Femur (tissue), 1 donor: ENCODE results near the gene MAP3K12.
"Not testable (repeated sequence)": the region's sequence is repeated elsewhere in the genome, so short reads cannot be mapped to it uniquely, and the experiment has no call there.

Source experiments
- DNase-seq: peaks from one replicate; pipeline ENCODE4 v3.0.0-alpha.2; 2017

MAP3K12 gene

DNA sequence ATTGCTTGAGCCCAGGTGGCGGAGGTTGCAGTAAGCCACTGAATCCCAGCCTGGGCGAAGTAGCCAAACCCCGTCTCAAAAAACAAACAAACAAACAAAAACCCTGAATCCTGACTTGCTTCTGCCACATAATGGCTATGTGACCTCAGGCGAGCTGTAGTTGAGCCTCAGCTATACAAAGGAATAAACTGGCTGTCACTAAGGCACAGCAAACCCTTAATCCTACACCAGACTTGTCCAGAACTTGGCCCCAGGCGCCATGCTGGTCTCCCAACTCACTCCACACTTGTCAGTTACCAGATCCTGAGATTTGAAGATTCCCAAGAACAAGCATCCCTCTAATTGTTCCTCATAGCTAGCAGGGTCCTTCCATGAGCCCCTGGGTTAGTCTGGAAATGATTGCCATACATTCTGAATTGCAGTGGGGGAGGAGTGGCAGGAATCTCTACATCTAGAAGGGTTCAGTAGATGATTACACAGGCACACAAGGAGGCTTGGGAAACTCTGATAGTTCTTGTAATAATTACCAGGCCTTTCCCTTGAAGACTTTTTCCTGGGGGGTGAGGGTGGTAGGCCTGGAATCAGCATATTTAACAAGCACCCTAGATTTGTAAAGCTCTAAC is 9.9 kb downstream of the MAP3K12 start:
- DNase-seq: no peak

DNA sequence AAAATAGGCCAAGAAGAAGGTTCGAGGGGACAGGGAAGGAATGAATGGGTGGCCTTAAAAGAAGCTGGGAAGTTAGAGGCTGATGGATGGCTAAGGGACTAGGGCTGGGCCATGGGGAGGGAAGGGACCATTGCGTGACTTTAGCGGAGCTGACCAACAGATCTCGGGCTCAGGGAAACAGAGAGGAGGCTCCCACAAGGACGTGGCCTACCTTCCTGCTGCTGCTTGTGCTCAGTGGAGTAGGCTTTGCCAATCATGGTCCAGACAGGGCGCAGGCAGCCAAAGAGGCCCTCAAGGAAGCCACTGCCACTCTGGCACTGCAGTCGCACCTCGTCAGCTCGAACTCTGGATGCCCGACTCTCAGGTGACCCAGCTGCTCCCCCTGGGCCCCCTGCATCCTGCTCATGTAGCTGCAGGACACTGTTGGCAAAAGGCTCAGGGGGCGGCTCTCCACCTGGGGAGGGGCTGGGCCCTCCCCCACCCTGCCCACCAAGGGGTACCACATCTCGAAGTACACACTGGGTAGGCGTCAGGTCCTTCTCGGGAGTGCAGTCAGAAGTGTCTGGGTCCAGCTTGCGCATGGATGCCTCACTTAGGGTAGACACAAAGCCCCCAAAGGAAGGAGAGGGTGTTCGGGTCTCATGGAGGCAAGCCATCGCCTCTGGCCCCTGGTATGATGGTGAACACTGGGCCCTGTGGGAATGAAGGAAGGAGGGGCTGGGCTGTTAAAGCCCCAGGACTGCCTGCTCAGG is 12.3 kb downstream of the MAP3K12 start:
- DNase-seq: no peak

DNA sequence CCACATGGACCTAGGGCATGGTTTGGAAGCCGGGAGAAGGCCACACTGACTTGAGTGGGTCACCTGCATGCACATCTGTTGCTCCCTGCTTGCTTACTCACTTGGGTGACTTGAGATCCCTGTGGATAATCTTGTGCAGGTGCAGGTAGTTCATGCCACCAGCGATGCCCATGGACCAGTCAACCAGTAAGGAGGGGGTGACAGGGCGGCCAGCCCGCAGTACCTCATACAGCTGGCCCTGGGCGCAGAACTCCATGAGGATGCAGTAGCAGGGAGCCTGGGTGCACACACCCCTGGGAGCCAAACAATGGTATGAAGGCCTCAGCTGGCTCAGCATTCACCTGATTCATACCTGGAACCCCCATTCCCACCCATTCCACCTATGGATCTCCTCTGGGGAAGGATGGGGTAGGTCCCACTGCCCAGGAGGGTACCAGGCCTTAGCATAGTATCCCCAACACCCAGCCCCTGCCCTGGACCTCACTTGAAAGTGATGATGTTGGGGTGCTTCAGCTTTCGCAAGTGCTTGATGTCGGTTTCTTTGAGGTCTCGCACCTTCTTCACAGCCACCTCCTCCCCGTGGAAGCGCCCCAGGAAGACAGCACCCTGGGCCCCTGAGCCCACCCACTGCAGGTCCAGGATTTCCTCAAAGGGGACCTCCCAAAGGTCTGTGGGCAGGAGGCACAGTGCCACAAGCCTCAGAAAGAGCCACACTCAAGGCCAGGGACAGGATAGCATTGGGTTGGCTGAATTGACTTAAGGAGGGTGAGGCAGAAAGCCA is 13.1 kb downstream of the MAP3K12 start:
- no peak for DNase-seq

DNA sequence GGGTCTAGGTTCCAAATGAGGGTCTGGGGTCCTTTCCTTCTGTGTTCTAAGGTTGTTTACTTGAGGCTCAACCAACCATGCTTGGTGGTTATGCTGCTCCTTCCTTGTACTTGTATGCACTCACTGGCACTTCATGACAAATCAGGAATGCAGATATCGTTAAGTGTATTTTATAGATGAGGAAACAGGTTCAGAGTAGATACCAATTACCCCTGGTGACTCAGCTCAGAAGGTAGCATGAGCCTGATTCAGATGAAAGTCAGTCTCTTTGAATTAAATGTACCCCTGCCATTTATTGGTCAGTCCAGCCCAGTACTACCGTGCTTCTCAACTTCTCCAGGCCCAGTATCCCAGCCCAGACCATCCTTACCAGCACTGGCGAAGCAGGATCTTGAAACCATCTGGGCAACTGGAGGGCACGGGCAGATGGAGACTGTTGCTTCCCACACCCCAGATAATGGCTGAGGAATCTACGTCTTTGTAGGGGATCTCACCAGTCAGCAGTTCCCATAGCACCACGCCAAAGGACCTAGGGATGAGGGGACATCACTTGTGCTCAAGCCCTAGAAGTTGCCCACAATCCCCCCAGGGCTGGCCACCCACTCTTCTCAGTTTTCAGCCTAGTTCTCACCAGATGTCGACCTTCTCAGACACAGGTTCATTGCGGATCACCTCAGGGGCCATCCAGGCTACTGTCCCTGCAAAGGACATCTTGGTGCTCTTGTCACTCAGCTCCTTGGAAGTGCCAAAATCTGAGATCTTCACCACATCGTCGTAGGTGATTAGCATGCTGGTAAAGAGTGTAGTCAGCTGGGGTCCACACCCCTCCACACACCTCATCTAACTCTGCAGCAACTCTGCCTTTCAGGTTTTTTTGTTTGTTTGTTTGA is 14.3 kb downstream of the MAP3K12 start:
- DNase-seq: no peak

GRCh38 chr12:53483979-53484377 is 15.3 kb downstream of the MAP3K12 start:
- DNase-seq: no peak

- DNase-seq: no peak
Observed at GRCh38 chr12:53483225-53483978, 15.9 kb downstream of the MAP3K12 start.

DNA sequence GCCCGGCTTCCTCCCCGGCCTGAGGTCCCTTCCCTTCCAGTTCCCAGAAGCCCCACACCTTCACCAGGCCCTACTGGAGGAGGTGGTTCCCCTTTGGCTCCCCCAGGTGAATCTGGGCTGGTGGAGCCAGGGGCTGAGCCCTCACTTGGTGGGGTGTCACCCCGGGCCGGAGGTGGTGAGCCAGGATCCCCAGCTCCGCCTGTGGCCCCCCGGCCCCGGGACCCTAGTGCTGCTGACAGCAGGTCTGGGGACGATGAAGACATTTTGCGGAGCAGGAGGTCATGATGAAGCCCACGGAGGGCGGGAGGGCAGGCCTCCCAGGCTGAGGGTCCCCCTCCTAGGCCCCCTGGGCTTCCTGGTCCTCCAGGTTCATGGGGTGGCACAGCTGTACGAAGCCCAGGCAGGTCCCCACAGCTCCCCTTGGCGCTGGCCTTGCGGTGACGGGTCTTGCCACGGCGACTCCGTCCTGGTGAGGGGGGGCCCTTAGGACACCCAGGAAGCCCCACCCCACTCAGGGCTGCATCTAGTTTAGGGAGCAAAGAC is 16.6 kb downstream of the MAP3K12 start:
- no peak for DNase-seq

DNA sequence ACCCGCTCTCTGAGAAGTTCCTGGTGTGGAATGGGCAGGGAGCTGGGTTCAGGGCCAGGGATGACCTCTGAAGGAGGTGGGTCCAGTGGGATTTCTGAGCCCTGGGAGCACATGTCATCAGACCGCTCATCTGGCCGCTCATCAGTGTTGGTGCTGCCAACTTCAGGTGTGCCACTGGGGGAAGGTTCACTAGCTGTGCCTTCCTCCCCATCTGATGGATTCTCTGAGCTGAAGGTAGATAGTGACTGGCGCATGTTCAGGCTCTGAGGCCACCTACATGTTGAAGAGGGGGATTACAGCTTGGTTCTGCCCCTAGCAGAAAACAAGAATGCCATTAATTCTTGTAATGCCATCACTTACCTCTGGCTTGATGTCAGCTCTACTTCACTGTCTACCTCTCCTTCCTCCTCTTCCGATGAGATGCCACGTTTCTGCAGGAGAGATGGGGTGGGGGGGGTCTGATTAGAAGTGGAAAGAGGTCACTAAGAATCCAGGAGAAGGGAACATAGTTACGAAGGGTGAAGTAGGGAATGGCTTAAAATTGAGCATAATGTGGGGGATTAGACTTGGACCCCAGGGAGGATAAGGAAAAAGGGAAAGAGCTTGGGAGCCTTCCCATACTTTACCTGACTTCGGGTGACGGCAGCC is 17.2 kb downstream of the MAP3K12 start:
- no peak for DNase-seq

- DNase-seq: not testable (repeated sequence)
Observed at GRCh38 chr12:53481458-53481857, 17.8 kb downstream of the MAP3K12 start.

DNA sequence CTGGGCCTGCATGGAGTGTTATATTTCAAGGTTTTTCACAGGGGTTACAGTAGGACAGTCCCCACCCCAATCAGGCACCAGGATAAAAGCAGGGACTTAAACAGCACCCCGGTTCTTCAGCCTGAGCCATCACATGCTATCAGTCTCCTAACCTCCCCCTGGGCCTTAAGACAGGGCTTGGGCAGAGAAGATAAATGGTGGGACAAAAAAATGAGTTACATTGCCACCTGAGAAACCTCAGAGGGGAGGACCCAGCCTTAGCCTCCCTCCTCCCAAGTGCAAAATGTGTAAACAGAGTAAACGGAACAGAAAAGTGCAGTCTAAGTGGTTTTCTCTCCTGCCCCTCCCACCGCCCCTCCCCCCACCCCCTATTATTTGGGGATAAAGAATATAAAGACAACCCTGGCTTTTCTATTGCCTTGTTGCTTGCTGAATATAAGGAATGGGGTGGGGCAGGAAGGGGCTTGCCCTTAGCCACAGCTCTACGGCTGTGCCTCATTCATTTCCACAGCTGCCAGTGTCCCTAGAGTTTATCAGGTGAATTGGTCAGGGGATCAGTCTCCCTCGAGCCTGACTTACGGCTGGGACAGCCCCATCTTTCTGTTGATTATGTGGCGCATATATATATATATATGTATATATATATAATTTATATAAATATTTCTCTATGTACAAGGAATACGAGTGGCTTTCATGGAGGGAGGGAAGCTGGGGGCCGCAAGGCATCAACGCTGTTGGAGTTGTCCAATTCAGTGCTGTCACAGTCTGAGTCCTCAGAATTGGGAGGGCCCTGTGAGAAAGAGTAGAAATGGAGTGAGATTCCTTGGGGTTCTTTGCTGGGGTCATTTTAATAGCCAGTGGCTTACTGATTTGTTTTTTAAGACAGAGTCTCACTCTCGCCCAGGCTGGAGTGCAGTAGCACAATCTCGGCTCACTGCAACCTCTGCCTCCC is 18.5 kb downstream of the MAP3K12 start:
- no peak for DNase-seq

DNA sequence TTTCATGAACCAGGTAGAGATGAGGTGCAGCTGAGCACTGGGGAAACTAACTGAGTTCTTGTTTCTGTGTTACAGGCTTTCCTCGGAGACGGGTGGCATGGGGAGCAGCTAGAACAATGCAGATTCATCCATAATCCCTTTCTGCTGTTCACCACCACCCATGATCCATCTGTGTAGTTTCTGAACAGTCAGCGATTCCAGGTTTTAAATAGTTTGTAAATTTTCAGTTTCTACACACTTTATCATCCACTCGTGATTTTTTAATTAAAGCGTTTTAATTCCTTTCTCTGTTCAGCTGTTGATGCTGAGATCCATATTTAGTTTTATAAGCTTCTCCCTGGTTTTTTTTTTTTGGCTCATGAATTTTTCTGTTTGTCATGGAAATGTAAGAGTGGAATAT is 19.9 kb downstream of the MAP3K12 start:
- no peak for DNase-seq

GRCh38 chr12:53478865-53479264 is 20.4 kb downstream of the MAP3K12 start:
- no peak for DNase-seq

DNA sequence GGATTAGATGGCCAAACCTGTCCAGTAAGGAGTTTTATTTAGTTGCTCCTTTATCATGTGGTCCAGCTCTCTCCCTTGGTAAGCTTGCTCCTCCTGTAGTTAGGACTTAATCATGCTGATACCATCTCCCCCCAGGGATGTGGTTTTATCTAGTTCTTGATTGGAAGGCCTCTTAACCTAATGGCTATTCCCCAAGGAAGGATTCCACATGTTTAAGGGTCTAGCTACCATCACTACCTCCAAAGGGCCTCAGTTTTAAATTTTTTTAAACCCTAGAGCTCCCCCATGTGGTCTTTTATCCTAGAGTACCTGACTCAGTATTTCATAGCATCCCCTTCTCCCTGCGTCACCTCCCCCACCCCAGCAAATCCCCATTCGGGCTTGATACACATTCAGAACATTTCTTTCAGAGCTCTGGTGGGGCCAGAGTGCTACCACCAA is 22.5 kb downstream of the MAP3K12 start:
- no peak for DNase-seq

DNA sequence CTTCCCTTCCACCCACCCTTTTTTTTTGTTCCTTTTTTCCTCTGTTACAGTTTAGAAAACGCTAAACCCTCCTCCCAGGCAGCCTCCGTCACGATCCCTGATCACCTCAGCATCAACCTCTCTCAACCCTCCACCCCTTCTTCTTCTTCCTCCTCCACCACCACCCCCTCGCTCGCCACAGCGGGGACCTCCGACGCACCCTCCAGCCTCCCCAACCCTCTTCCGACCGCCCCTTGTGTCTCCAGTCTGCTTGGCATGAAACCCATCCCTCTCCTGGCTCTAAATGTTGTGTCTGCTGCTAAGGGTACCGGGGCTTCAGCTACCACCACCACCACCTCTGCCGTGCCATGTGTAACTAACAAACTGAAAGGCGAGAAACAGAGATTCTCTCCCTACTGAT is 24.4 kb downstream of the MAP3K12 start:
- DNase-seq: no peak

DNA sequence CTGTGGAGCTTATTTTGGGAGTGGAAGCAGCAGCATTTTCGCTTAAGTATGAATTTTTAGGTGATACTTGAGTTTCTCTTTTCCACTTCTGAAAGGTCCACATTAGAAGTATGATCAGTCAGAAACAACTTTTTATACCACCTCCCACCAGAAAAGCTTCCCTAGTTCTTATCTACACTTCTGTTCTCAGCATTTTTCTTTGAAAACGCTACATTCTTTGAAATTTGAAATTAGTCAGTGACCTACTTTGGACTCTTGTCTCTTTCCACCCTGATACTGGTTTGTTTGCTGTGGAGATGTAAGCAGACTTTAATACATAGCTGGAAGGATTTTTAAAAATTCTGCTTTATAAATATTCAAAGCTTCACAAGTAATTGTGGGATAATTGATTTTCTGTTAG is 25.2 kb downstream of the MAP3K12 start:
- DNase-seq: no peak

DNA sequence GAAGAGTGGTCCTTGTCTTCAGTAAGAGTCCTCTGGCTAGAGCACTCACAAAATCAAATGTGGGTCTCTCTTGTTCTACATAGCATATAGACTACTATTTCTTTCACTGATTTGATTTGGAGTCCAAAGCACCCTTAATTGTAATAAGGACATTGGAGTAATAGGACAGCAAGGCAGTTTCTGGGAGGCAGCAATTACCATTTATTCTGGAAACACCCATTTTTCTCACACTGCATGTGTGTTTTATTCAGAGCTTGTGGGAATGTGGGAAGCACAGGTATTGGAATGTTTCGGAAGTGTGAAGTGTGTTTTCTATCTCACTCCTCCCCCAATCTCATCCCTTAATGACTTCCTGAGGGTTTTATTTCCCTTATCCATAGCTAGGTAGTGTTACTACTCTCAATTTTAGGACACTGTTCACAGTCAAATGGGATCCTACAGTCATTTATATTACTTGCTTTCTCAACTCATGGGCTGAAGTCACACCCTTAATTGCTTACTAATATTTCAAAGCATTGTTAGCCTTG is 27.1 kb downstream of the MAP3K12 start:
- no peak for DNase-seq

- DNase-seq: no peak
Observed at GRCh38 chr12:53468282-53468681, 31.0 kb downstream of the MAP3K12 start.

- DNase-seq: no peak
Observed at GRCh38 chr12:53467880-53468279, 31.4 kb downstream of the MAP3K12 start.

- DNase-seq: no peak
Observed at GRCh38 chr12:53467082-53467481, 32.2 kb downstream of the MAP3K12 start.

GRCh38 chr12:53466640-53467039 is 32.6 kb downstream of the MAP3K12 start:
- no peak for DNase-seq
